K562 (cell line): ENCODE data around the gene VRK3. TPM values are rescaled to one million over a fixed set of nuclear protein-coding genes. Genes with fewer than 3 reads are reported as not detected.

Source experiments
- ATAC-seq: fragments of 200-7000 bp; cut with Tn5 transposase; 3 replicates; pipeline ENCODE4 v1.9.1; 2020; ENCODE audit warnings: moderate library complexity
- BruUV-seq: library from RNA; stranded (reverse); fragments of 400-500 nt; replicated peaks from 2 replicates; lab custom pipeline; 2021; lab: Mats Ljungman, UMichigan
- CTCF ChIA-PET: fragments of 300-600 bp; formaldehyde crosslinking; extraction: SDS; loops from one replicate; lab custom pipeline; 2021; ENCODE audit warnings: low intra/inter-chr PET ratio; lab: Yijun Ruan, JAX
- POLR2A ChIA-PET: fragments of 300-600, 350-650 bp; sonication (Branson Sonifier 250); formaldehyde crosslinking; extraction: SDS; loops from one replicate; lab custom pipeline; 2021; ENCODE audit warnings: antibody characterized with exemption, inconsistent platforms; lab: Yijun Ruan, JAX
- DNase-seq, 4 experiments: peaks; one replicate each; pipeline versions ENCODE4 v3.0.0 to v3.0.0-alpha.2; 2011 to 2018; ENCODE audit warnings: low spot score in 3 of 4, mixed read lengths in 3 of 4; ENCODE audit errors: extremely low read depth in 1 of 4
- FAIRE-seq: peaks from 2 replicates; lab custom pipeline; 2011; peaks lifted over from hg19 to GRCh38; lab: Jason Lieb, UNC
- H2AFZ ChIP-seq: 2 replicates; pipeline ENCODE4 v1.6.0; 2011; ENCODE audit warnings: low read depth, low read length, control low read depth, inconsistent platforms
- H3K27ac ChIP-seq: fragments of 200-600 bp; 3 replicates; pipeline ENCODE4 v1.8.0; 2011; ENCODE audit warnings: low read depth, mild to moderate bottlenecking, control low read depth, inconsistent platforms, low read length, moderate library complexity, mixed read lengths; ENCODE audit errors: extremely low read depth
- H3K27me3 ChIP-seq, 2 experiments: fragments of 300-600 bp in 1 of 2; 2 replicates in 1 of 2; 3 replicates in 1 of 2; pipeline versions ENCODE4 v1.6.0 to v1.8.0; 2011; ENCODE audit warnings: inconsistent platforms in 2 of 2, low read length in 2 of 2, mild to moderate bottlenecking in 1 of 2, mixed read lengths in 1 of 2, moderate library complexity in 1 of 2; ENCODE audit not compliant: control insufficient read depth in 2 of 2, insufficient read depth in 2 of 2
- H3K36me3 ChIP-seq: fragments of 300-600 bp; 3 replicates; pipeline ENCODE4 v1.8.0; 2011; ENCODE audit warnings: mild to moderate bottlenecking, low read length, inconsistent platforms; ENCODE audit not compliant: control insufficient read depth, insufficient read depth
- H3K4me1 ChIP-seq, 2 experiments: fragments of 200-600 bp in 1 of 2; replicated peaks in 1 of 2; 2 replicates in 1 of 2; 3 replicates in 1 of 2; pipeline versions ENCODE4 v1.5.1 to v1.8.0; 2011; ENCODE audit warnings: inconsistent platforms in 2 of 2, low read length in 2 of 2, mild to moderate bottlenecking in 1 of 2, mixed read lengths in 1 of 2, moderate library complexity in 1 of 2; ENCODE audit not compliant: control insufficient read depth in 2 of 2, insufficient read depth in 2 of 2
- H3K4me2 ChIP-seq: 2 replicates; pipeline ENCODE4 v1.6.1; 2011; ENCODE audit warnings: low read length, control low read depth, inconsistent platforms, mixed read lengths; ENCODE audit not compliant: insufficient read depth
- H3K4me3 ChIP-seq: fragments of 200-600 bp; sonication (generic), shearing (Covaris generic); 2 replicates; pipeline ENCODE4 v1.5.1; 2016; ENCODE audit warnings: control low read depth, inconsistent platforms
- H3K79me2 ChIP-seq: fragments of 200-600 bp; 3 replicates; pipeline ENCODE4 v1.8.0; 2011; ENCODE audit warnings: low read length, inconsistent platforms; ENCODE audit not compliant: control insufficient read depth, insufficient read depth
- H3K9ac ChIP-seq, 2 experiments: 2 replicates each; pipeline versions ENCODE4 v1.6.0 to v1.6.1; 2011; ENCODE audit warnings: low read depth in 2 of 2, low read length in 2 of 2, control low read depth in 1 of 2, inconsistent platforms in 1 of 2, mild to moderate bottlenecking in 1 of 2, mixed read lengths in 1 of 2; ENCODE audit not compliant: insufficient read depth in 1 of 2
- H3K9me1 ChIP-seq: one replicate; pipeline ENCODE4 v1.6.0; 2011; ENCODE audit warnings: inconsistent platforms, mild to moderate bottlenecking, low read length, moderate library complexity; ENCODE audit not compliant: control insufficient read depth, insufficient read depth
- H3K9me3 ChIP-seq: replicated peaks from 2 replicates; pipeline ENCODE4 v1.5.1; 2011; ENCODE audit warnings: low read depth, low read length, inconsistent platforms; ENCODE audit not compliant: control insufficient read depth, insufficient read depth
- H4K20me1 ChIP-seq: replicated peaks from 2 replicates; pipeline ENCODE4 v1.6.1; 2011; ENCODE audit warnings: low read length, inconsistent platforms, mixed read lengths; ENCODE audit not compliant: control insufficient read depth, insufficient read depth
- BCOR ChIP-seq: fragments of 450-650 bp; IDR thresholded peaks from 2 replicates; pipeline ENCODE4 v1.6.1; 2016
- BRCA1 ChIP-seq, 2 experiments: fragments of 450-650 bp in 1 of 2; sonication (generic) in 1 of 2; formaldehyde crosslinking in 1 of 2; IDR thresholded peaks; 2 replicates each; pipeline versions ENCODE4 v1.5.0 to v1.6.1; 2017 to 2020; ENCODE audit warnings: mild to moderate bottlenecking in 1 of 2, missing genetic modification reagents in 1 of 2
- CHD4 ChIP-seq: fragments of 200-600 bp; sonication (generic); IDR thresholded peaks from 3 replicates; pipeline ENCODE4 v1.6.1; 2012; ENCODE audit warnings: low read depth, mild to moderate bottlenecking, mixed read lengths, low read length, inconsistent platforms; ENCODE audit not compliant: insufficient read depth, insufficient replicate concordance, poor library complexity, severe bottlenecking
- DNMT1 ChIP-seq: fragments of 450-650 bp; IDR thresholded peaks from 2 replicates; pipeline ENCODE4 v1.6.1; 2016; ENCODE audit warnings: antibody characterized with exemption, mild to moderate bottlenecking
- FOS ChIP-seq: IDR thresholded peaks from 3 replicates; pipeline ENCODE4 v1.6.1; 2011; ENCODE audit not compliant: insufficient read length; ENCODE audit errors: extremely low read depth
- FOXM1 ChIP-seq, 2 experiments: fragments of 450-650 bp in 1 of 2; sonication (generic) in 1 of 2; formaldehyde crosslinking in 1 of 2; IDR thresholded peaks; 2 replicates each; pipeline versions ENCODE4 v1.6.1 to v1.9.0; 2017 to 2022; ENCODE audit warnings: low read depth in 2 of 2, mild to moderate bottlenecking in 2 of 2, missing genetic modification reagents in 1 of 2, moderate library complexity in 1 of 2
- HDAC8 ChIP-seq: fragments of 450-650 bp; IDR thresholded peaks from 2 replicates; pipeline ENCODE4 v1.6.1; 2016; ENCODE audit warnings: mild to moderate bottlenecking, missing genetic modification characterization, moderate library complexity, missing compliant biosample characterization
- HIVEP1 ChIP-seq: fragments of 250-450 bp; sonication (Bioruptor Pico); IDR thresholded peaks from 2 replicates; pipeline ENCODE4 v1.4.0; 2020; ENCODE audit warnings: mild to moderate bottlenecking
- JUND ChIP-seq, 2 experiments: IDR thresholded peaks; 2 replicates in 1 of 2; 3 replicates in 1 of 2; pipeline ENCODE4 v1.6.1; 2011; ENCODE audit warnings: borderline replicate concordance in 2 of 2, low read depth in 2 of 2, low read length in 2 of 2, improper control_type of control experiment in 1 of 2, missing biosample characterization in 1 of 2, missing genetic modification characterization in 1 of 2, missing genetic modification reagents in 1 of 2
- LARP7 ChIP-seq: fragments of 450-650 bp; IDR thresholded peaks from 2 replicates; pipeline ENCODE4 v1.6.1; 2016
- MCM7 ChIP-seq, 2 experiments: fragments of 450-650 bp; IDR thresholded peaks; 2 replicates each; pipeline ENCODE4 v1.6.1; 2016 to 2018
- PTBP1 ChIP-seq: fragments of 200-400 bp; formaldehyde crosslinking; IDR thresholded peaks from 2 replicates; pipeline ENCODE4 v1.6.1; 2017; ENCODE audit warnings: low read depth, low read length
- RAD21 ChIP-seq, 2 experiments: fragments of 250-450 bp in 1 of 2; fragments of 450-650 bp in 1 of 2; sonication (Bioruptor Pico) in 1 of 2; formaldehyde crosslinking in 1 of 2; IDR thresholded peaks in 1 of 2; conservative IDR thresholded peaks in 1 of 2; 2 replicates each; pipeline versions ENCODE4 v1.4.0 to v1.8.0; 2020 to 2022; ENCODE audit warnings: mild to moderate bottlenecking in 2 of 2, moderate library complexity in 1 of 2
- RCOR1 ChIP-seq, 2 experiments: IDR thresholded peaks; 2 replicates each; pipeline ENCODE4 v1.6.1; 2012; ENCODE audit warnings: low read depth in 2 of 2, low read length in 2 of 2, borderline replicate concordance in 1 of 2, improper control_type of control experiment in 1 of 2
- RFX5 ChIP-seq: IDR thresholded peaks from 2 replicates; pipeline ENCODE4 v1.6.1; 2011; ENCODE audit warnings: low read depth, mild to moderate bottlenecking, improper control_type of control experiment, low read length
- SAFB2 ChIP-seq: fragments of 200-400 bp; formaldehyde crosslinking; IDR thresholded peaks from 2 replicates; pipeline ENCODE4 v1.6.1; 2018; ENCODE audit warnings: borderline replicate concordance, low read length, low read depth, moderate library complexity; ENCODE audit not compliant: severe bottlenecking
- SRSF7 ChIP-seq: fragments of 200-400 bp; formaldehyde crosslinking; optimal IDR thresholded peaks from 2 replicates; pipeline ENCODE3; 2017; ENCODE audit warnings: mild to moderate bottlenecking, low read depth, low read length
- STAT5A ChIP-seq: IDR thresholded peaks from 2 replicates; pipeline ENCODE4 v1.6.1; 2012; ENCODE audit warnings: low read length, inconsistent platforms, borderline replicate concordance
- TEAD2 ChIP-seq: fragments of 450-650 bp; IDR thresholded peaks from 2 replicates; pipeline ENCODE4 v1.6.1; 2016; ENCODE audit warnings: missing genetic modification characterization, control low read depth, missing compliant biosample characterization
- XRCC3 ChIP-seq: fragments of 450-650 bp; IDR thresholded peaks from 2 replicates; pipeline ENCODE4 v1.6.1; 2017; ENCODE audit warnings: mild to moderate bottlenecking, moderate library complexity
- ZBTB8A ChIP-seq: fragments of 450-650 bp; IDR thresholded peaks from 2 replicates; pipeline ENCODE4 v1.6.1; 2018; ENCODE audit warnings: mild to moderate bottlenecking, moderate library complexity; ENCODE audit not compliant: partially characterized antibody
- ZNF589 ChIP-seq: fragments of 200-800 bp; sonication (Bioruptor generic); IDR thresholded peaks from 2 replicates; pipeline ENCODE4 v1.6.1; 2016; ENCODE audit warnings: low read depth, missing genetic modification characterization, missing compliant biosample characterization
- WGBS: fragments of 100-300 bp; shearing (Covaris generic); methylation state at CpG from one replicate; pipeline ENCODE4 v1.1.6; 2016; ENCODE audit warnings: low coverage, mixed read lengths; ENCODE audit not compliant: insufficient coverage; ENCODE audit errors: missing lambda C conversion rate; 5-methylcytosine and 5-hydroxymethylcytosine counted together
- in situ Hi-C: fragments of 300-500 bp; cut with MboI; formaldehyde crosslinking; loops from 4 replicates; pipeline ENCODE4 v1.15.0; 2018; ENCODE audit warnings: inconsistent platforms, mixed read lengths
- intact Hi-C: fragments of 100-400 bp; cut with micrococcal nuclease; formaldehyde crosslinking; loops from 2 replicates; pipeline ENCODE4 v1.14.2; 2022
- polyA plus RNA-seq, 8 experiments: library from polyadenylated mRNA; depleted of rRNA in 4 of 8; stranded (reverse) in 5 of 8; unstranded in 3 of 8; fragments of >200 nt; fragmentation: Nextera tagmentation in 2 of 8; fragmentation: Illumina TruSeq in 1 of 8; extraction: Ambion mirVana in 2 of 8; extraction: Trizol in 1 of 8; gene quantifications; 2 replicates each; pipeline versions ENCODE4 v1.2.1 to v1.2.3, GENCODE V29; 2011 to 2014; ENCODE audit warnings: inconsistent platforms in 1 of 8, missing spikeins in 1 of 8
- total RNA-seq, 7 experiments: library from RNA; depleted of rRNA in 6 of 7; stranded (reverse); fragments of >200 nt in 6 of 7; fragmentation: Illumina TruSeq in 2 of 7; extraction: Trizol in 2 of 7; gene quantifications; 2 replicates each; pipeline versions ENCODE4 v1.2.1 to v1.2.3, GENCODE V29; 2011 to 2021; ENCODE audit warnings: low replicate concordance in 1 of 7

The VRK3 gene
- total and polyA plus RNA-seq, 9 of the 15 experiments (the other 6 are each of a cell fraction or from before 2014, with no cell fraction given) = 25.6 to 94.3 (median 42.9) TPM

DNA sequence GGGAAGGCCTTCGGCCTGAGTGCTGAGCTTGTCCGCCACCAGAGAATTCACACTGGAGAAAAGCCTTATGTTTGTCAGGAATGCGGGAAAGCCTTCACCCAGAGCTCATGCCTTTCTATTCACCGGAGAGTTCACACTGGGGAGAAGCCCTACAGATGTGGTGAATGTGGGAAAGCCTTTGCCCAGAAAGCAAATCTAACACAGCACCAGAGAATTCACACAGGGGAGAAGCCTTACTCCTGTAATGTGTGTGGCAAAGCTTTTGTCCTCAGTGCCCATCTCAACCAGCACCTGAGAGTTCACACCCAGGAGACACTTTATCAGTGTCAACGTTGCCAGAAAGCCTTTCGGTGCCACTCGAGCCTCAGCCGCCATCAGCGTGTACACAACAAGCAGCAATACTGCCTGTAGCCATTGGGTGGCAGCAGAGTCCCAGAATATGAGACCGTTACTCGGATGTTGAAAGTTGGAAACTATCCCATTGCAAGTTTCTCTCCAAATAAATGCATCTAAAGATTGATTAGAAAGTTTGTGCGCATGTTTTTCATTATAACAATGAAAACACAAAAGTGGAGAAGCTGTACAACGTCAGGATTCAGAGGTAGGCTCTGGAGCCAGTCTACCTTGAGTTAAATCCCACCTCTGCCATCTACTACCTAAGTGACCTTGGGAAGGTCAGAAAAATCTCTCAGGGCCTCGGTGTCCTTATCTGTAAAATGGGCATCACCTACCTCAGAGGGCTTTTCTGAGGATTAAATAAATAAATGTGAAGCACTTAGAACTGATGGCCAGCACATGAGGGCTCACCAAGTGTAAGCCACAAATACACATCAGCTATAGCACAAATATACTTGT lies 21.7 kb upstream of the VRK3 start:
- peak; percentile 76 for FAIRE-seq
- CTCF ChIA-PET = no interaction called here
- H3K4me2 ChIP-seq = no peak overlapping the region
- H2AFZ ChIP-seq = no peak overlapping the region
- no peak for ATAC-seq
- in situ Hi-C loops (no loop called here), intact Hi-C loops (no loop called here)
- H3K79me2 ChIP-seq = no peaks in the 10 kb centered on the region; the same call in 2 of the 3 replicates
- no peak overlapping the region for H3K27ac ChIP-seq
- H3K4me3 ChIP-seq = no peak overlapping the region
- no peaks in the 10 kb centered on the region for H3K9me1 ChIP-seq
- DNase-seq = peak; percentile 34 to 67 (median 54)
- peaks cover 62% of the 10 kb centered on the region for H3K36me3 ChIP-seq
- H3K9ac ChIP-seq = no peak overlapping the region
- H3K9me3 ChIP-seq = peaks cover 62% of the 10 kb centered on the region
- BruUV-seq = no TSS peak
- H3K4me1 ChIP-seq = peaks cover 7 to 11% of the 10 kb centered on the region in 2 experiments; a peak in 3 of 5 replicates
- 89% methylated on average over 14 of the region's 14 CpGs for WGBS
- POLR2A ChIA-PET = no interaction called here
- H3K27me3 ChIP-seq = no peaks in the 10 kb centered on the region
- H4K20me1 ChIP-seq = no peaks in the 10 kb centered on the region
- no peak for TF ChIP-seq FOS
- TF ChIP-seq SRSF7 = no peak
- TF ChIP-seq JUND (IDR thresholded peaks at IDR 0.05; ENCODE audit: borderline replicate concordance, low read depth, low read length) = no peak
- no peak; the same call in 2 of the 3 replicates for TF ChIP-seq JUND (tag; IDR thresholded peaks at IDR 0.05; ENCODE audit: borderline replicate concordance, low read depth, low read length)
- no peak for TF ChIP-seq BRCA1 (IDR thresholded peaks at IDR 0.05)
- TF ChIP-seq BRCA1 (CRISPR knock-in tag; IDR thresholded peaks at IDR 0.05) = no peak
- TF ChIP-seq RFX5 = no peak
- TF ChIP-seq PTBP1 = no peak
- TF ChIP-seq RAD21 (CRISPR knock-in tag; conservative IDR thresholded peaks at IDR 0.05 in 1 of 2, IDR thresholded peaks at IDR 0.05 in 1 of 2) = peak; percentile 45 to 52
- peak; percentile 67; the same call in 1 of the 2 replicates for TF ChIP-seq BCOR
- peak; percentile 30; the same call in 1 of the 2 replicates for TF ChIP-seq FOXM1 (IDR thresholded peaks at IDR 0.05; ENCODE audit: low read depth)
- TF ChIP-seq FOXM1 (CRISPR knock-in tag; IDR thresholded peaks at IDR 0.05; ENCODE audit: low read depth) = no peak
- no peak for TF ChIP-seq MCM7 (IDR thresholded peaks at IDR 0.05)
- TF ChIP-seq XRCC3 = no peak
- no peak for TF ChIP-seq SAFB2
- no peak for TF ChIP-seq TEAD2 (tag)
- TF ChIP-seq STAT5A = no peak
- no peak for TF ChIP-seq CHD4
- no peak for TF ChIP-seq ZNF589
- no peak for TF ChIP-seq DNMT1
- TF ChIP-seq ZBTB8A = no peak
- no peak for TF ChIP-seq LARP7
- TF ChIP-seq HDAC8 (tag) = no peak
- no peak for TF ChIP-seq RCOR1 (IDR thresholded peaks at IDR 0.05; ENCODE audit: borderline replicate concordance in 1 of 2, low read depth in 2 of 2, low read length in 2 of 2)
- no peak for TF ChIP-seq HIVEP1 (CRISPR knock-in tag)
